ENCODE results near the gene ETV5. TPM values are rescaled to one million over a fixed set of nuclear protein-coding genes. Genes with fewer than 3 reads are reported as not detected.
A peak's percentile ranks its signal among the peaks of the same experiment; 100 is the strongest.

The ETV5 gene
- total and polyA plus RNA-seq, 4 donors = 19.1 to 42.7 (median 27.7) TPM

- H3K36me3 ChIP-seq (ENCODE audit: control insufficient read depth, insufficient read depth, low read length) = no peaks in the 10 kb centered on the region
- no peaks in the 10 kb centered on the region for H3K27me3 ChIP-seq (ENCODE audit: control insufficient read depth, insufficient read depth, low read length)
- no peak overlapping the region for H3K4me3 ChIP-seq (ENCODE audit: low read depth, low read length)
- no peak overlapping the region for H3K27ac ChIP-seq (ENCODE audit: low read depth, low read length)
- DNase-seq (ENCODE audit: low read depth in 4 of 6, low spot score in 6 of 6) = no peak
- H3K4me1 ChIP-seq (ENCODE audit: control insufficient read depth, insufficient read depth, low read length) = peaks cover 33% of the 10 kb centered on the region
- no peaks in the 10 kb centered on the region for H3K9me3 ChIP-seq (ENCODE audit: control insufficient read depth, insufficient read depth, low read length)
- WGBS (ENCODE audit: insufficient coverage) = 26% methylated on average over 2 of the region's 3 CpGs
Measured at GRCh38 chr3:186098740-186099139, 10.1 kb downstream of the ETV5 start.

- H3K4me3 ChIP-seq (ENCODE audit: low read depth, low read length) = peak overlapping the region; percentile 46
Measured at GRCh38 chr3:186097663-186098451, 11.0 kb downstream of the ETV5 start.

GRCh38 chr3:186097317-186097662 is 11.6 kb downstream of the ETV5 start:
- H3K27ac ChIP-seq (ENCODE audit: low read depth, low read length) = peak overlapping the region; percentile 72
- H3K4me3 ChIP-seq (ENCODE audit: low read depth, low read length) = peak overlapping the region; percentile 46

More at GRCh38 chr3:186097663-186098451, 11.0 kb downstream of the ETV5 start:
- Histone ChIP-seq H3K9me3 (ENCODE audit: control insufficient read depth, insufficient read depth, low read length) (no peaks in the 10 kb centered on the region), H3K36me3 (ENCODE audit: control insufficient read depth, insufficient read depth, low read length) (no peaks in the 10 kb centered on the region), H3K4me1 (ENCODE audit: control insufficient read depth, insufficient read depth, low read length) (peaks cover 33% of the 10 kb centered on the region), H3K27me3 (ENCODE audit: control insufficient read depth, insufficient read depth, low read length) (no peaks in the 10 kb centered on the region), H3K27ac (ENCODE audit: low read depth, low read length) (peak overlapping the region; percentile 72)
- peak in 5 of 6 donors; percentile 81 to 98 (median 86) for DNase-seq (ENCODE audit: low read depth in 4 of 6, low spot score in 6 of 6)
- 0% methylated on average over 15 of the region's 16 CpGs for WGBS (ENCODE audit: insufficient coverage)

GRCh38 chr3:186096290-186096689 is 12.6 kb downstream of the ETV5 start:
- H3K27me3 ChIP-seq (ENCODE audit: control insufficient read depth, insufficient read depth, low read length) = no peaks in the 10 kb centered on the region
- no peaks in the 10 kb centered on the region for H3K36me3 ChIP-seq (ENCODE audit: control insufficient read depth, insufficient read depth, low read length)
- no peak overlapping the region for H3K27ac ChIP-seq (ENCODE audit: low read depth, low read length)
- no peaks in the 10 kb centered on the region for H3K9me3 ChIP-seq (ENCODE audit: control insufficient read depth, insufficient read depth, low read length)
- no CpG with 5 or more reads among the region's 2 CpGs for WGBS (ENCODE audit: insufficient coverage)
- H3K4me3 ChIP-seq (ENCODE audit: low read depth, low read length) = no peak overlapping the region
- no peak for DNase-seq (ENCODE audit: low read depth in 4 of 6, low spot score in 6 of 6)
- peaks cover 33% of the 10 kb centered on the region for H3K4me1 ChIP-seq (ENCODE audit: control insufficient read depth, insufficient read depth, low read length)

More at GRCh38 chr3:186097317-186097662, 11.6 kb downstream of the ETV5 start:
- Histone ChIP-seq H3K9me3 (ENCODE audit: control insufficient read depth, insufficient read depth, low read length) (no peaks in the 10 kb centered on the region), H3K4me1 (ENCODE audit: control insufficient read depth, insufficient read depth, low read length) (peaks cover 33% of the 10 kb centered on the region), H3K36me3 (ENCODE audit: control insufficient read depth, insufficient read depth, low read length) (no peaks in the 10 kb centered on the region), H3K27me3 (ENCODE audit: control insufficient read depth, insufficient read depth, low read length) (no peaks in the 10 kb centered on the region)
- no CpG with 5 or more reads among the region's 4 CpGs for WGBS (ENCODE audit: insufficient coverage)
- DNase-seq (ENCODE audit: low read depth in 4 of 6, low spot score in 6 of 6) = no peak

- peaks cover 33% of the 10 kb centered on the region for H3K4me1 ChIP-seq (ENCODE audit: control insufficient read depth, insufficient read depth, low read length)
- WGBS (ENCODE audit: insufficient coverage) = 48% methylated on average over 8 of the region's 8 CpGs
- H3K27ac ChIP-seq (ENCODE audit: low read depth, low read length) = no peak overlapping the region
- H3K36me3 ChIP-seq (ENCODE audit: control insufficient read depth, insufficient read depth, low read length) = no peaks in the 10 kb centered on the region
- no peaks in the 10 kb centered on the region for H3K27me3 ChIP-seq (ENCODE audit: control insufficient read depth, insufficient read depth, low read length)
- DNase-seq (ENCODE audit: low read depth in 4 of 6, low spot score in 6 of 6) = peak in 2 of 6 donors; percentile 34 to 44
- H3K9me3 ChIP-seq (ENCODE audit: control insufficient read depth, insufficient read depth, low read length) = no peaks in the 10 kb centered on the region
- no peak overlapping the region for H3K4me3 ChIP-seq (ENCODE audit: low read depth, low read length)
Measured at GRCh38 chr3:186095561-186096081, 13.3 kb downstream of the ETV5 start.

- no peaks in the 10 kb centered on the region for H3K36me3 ChIP-seq (ENCODE audit: control insufficient read depth, insufficient read depth, low read length)
- H3K4me3 ChIP-seq (ENCODE audit: low read depth, low read length) = no peak overlapping the region
- H3K4me1 ChIP-seq (ENCODE audit: control insufficient read depth, insufficient read depth, low read length) = peaks cover 33% of the 10 kb centered on the region
- no peaks in the 10 kb centered on the region for H3K9me3 ChIP-seq (ENCODE audit: control insufficient read depth, insufficient read depth, low read length)
- peak in 1 of 6 donors; percentile 37 for DNase-seq (ENCODE audit: low read depth in 4 of 6, low spot score in 6 of 6)
- H3K27ac ChIP-seq (ENCODE audit: low read depth, low read length) = no peak overlapping the region
- no peaks in the 10 kb centered on the region for H3K27me3 ChIP-seq (ENCODE audit: control insufficient read depth, insufficient read depth, low read length)
- 43% methylated on average over 1 of the region's 7 CpGs for whole genome bisulfite sequencing (ENCODE audit: insufficient coverage)
Measured at GRCh38 chr3:186094696-186095425, 14.0 kb downstream of the ETV5 start.

GRCh38 chr3:186094271-186094670 is 14.6 kb downstream of the ETV5 start:
- no CpG with 5 or more reads among the region's 5 CpGs for WGBS (ENCODE audit: insufficient coverage)
- no peak overlapping the region for H3K27ac ChIP-seq (ENCODE audit: low read depth, low read length)

GRCh38 chr3:186093271-186093900 is 15.5 kb downstream of the ETV5 start:
- no peak for DNase-seq (ENCODE audit: low read depth in 4 of 6, low spot score in 6 of 6)
- Histone ChIP-seq H3K36me3 (ENCODE audit: control insufficient read depth, insufficient read depth, low read length) (no peaks in the 10 kb centered on the region), H3K4me1 (ENCODE audit: control insufficient read depth, insufficient read depth, low read length) (peaks cover 23% of the 10 kb centered on the region), H3K27ac (ENCODE audit: low read depth, low read length) (no peak overlapping the region), H3K27me3 (ENCODE audit: control insufficient read depth, insufficient read depth, low read length) (no peaks in the 10 kb centered on the region), H3K9me3 (ENCODE audit: control insufficient read depth, insufficient read depth, low read length) (no peaks in the 10 kb centered on the region), H3K4me3 (ENCODE audit: low read depth, low read length) (no peak overlapping the region)
- WGBS (ENCODE audit: insufficient coverage) = 89% methylated on average over 1 of the region's 4 CpGs

More at GRCh38 chr3:186094271-186094670, 14.6 kb downstream of the ETV5 start:
- Histone ChIP-seq H3K27me3 (ENCODE audit: control insufficient read depth, insufficient read depth, low read length) (no peaks in the 10 kb centered on the region), H3K36me3 (ENCODE audit: control insufficient read depth, insufficient read depth, low read length) (no peaks in the 10 kb centered on the region), H3K9me3 (ENCODE audit: control insufficient read depth, insufficient read depth, low read length) (no peaks in the 10 kb centered on the region), H3K4me3 (ENCODE audit: low read depth, low read length) (no peak overlapping the region), H3K4me1 (ENCODE audit: control insufficient read depth, insufficient read depth, low read length) (peaks cover 30% of the 10 kb centered on the region)
- DNase-seq (ENCODE audit: low read depth in 4 of 6, low spot score in 6 of 6) = no peak

- Histone ChIP-seq H3K4me1 (ENCODE audit: control insufficient read depth, insufficient read depth, low read length) (peaks cover 14% of the 10 kb centered on the region), H3K27ac (ENCODE audit: low read depth, low read length) (no peak overlapping the region), H3K9me3 (ENCODE audit: control insufficient read depth, insufficient read depth, low read length) (no peaks in the 10 kb centered on the region), H3K4me3 (ENCODE audit: low read depth, low read length) (no peak overlapping the region), H3K27me3 (ENCODE audit: control insufficient read depth, insufficient read depth, low read length) (no peaks in the 10 kb centered on the region), H3K36me3 (ENCODE audit: control insufficient read depth, insufficient read depth, low read length) (no peaks in the 10 kb centered on the region)
- WGBS (ENCODE audit: insufficient coverage) = 90% methylated on average over 7 of the region's 10 CpGs
- DNase-seq (ENCODE audit: low read depth in 4 of 6, low spot score in 6 of 6) = no peak
Measured at GRCh38 chr3:186092360-186093070, 16.4 kb downstream of the ETV5 start.

All from spinal cord (tissue), 10 donors.